GM19238 (cell line): ENCODE measurements around the gene LRRC4C.

Experiments
- DNase-seq: peaks from one replicate; pipeline ENCODE4 v3.0.0; 2011; ENCODE audit warnings: low spot score; ENCODE audit not compliant: insufficient read length

LRRC4C gene

DNA sequence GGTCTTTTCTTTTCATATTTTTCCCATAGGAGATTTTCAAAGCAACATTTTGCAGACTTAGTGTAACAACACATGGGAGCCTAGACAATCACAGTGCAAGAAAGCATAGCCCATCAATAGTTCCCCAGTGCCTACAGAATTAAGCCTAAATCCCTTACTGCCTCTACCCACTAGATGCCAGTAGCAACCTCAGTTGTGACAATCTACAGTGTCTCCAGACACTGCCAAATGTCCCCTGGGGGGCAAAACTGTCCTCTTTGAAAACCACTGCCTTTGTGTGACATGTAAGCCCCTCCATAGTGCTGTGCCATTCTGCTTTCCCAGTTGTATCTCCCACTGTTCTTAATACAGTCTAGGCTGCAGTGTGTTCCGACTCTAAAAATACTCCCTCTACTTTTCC is 1329.0 kb downstream of the LRRC4C start:
- DNase-seq = no peak

- no peak for DNase-seq
These were observed 1330.2 kb downstream of the LRRC4C start for GRCh38 chr11:40129266-40129665.

GRCh38 chr11:40125054-40125453 is 1334.4 kb downstream of the LRRC4C start:
- no peak for DNase-seq

GRCh38 chr11:40119661-40120060 is 1339.8 kb downstream of the LRRC4C start:
- no peak for DNase-seq

- DNase-seq = no peak
These were observed 1340.7 kb downstream of the LRRC4C start for GRCh38 chr11:40118780-40119179.

DNA sequence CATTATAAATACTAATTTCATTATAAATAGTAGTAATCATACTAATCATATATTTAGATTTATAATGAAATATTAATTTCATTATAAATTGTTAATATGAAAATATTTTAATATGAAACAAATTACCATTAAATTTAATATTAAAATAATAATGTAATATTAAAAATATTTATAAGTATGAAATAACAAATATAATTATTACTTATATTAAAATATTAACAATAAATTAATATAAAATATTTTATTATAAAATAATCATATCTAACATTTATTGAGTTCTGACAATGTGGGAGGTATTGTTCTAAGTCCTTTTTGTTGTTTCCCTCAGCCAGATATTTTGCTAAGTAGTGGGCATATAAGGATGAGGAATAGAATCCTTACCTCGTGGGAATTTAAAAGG is 1341.4 kb downstream of the LRRC4C start:
- DNase-seq = no peak

GRCh38 chr11:40104941-40105550 is 1354.4 kb downstream of the LRRC4C start:
- no peak for DNase-seq

GRCh38 chr11:40100781-40101180 is 1358.7 kb downstream of the LRRC4C start:
- no peak for DNase-seq

- DNase-seq = no peak
These were observed 1359.3 kb downstream of the LRRC4C start for GRCh38 chr11:40100162-40100553.

DNA sequence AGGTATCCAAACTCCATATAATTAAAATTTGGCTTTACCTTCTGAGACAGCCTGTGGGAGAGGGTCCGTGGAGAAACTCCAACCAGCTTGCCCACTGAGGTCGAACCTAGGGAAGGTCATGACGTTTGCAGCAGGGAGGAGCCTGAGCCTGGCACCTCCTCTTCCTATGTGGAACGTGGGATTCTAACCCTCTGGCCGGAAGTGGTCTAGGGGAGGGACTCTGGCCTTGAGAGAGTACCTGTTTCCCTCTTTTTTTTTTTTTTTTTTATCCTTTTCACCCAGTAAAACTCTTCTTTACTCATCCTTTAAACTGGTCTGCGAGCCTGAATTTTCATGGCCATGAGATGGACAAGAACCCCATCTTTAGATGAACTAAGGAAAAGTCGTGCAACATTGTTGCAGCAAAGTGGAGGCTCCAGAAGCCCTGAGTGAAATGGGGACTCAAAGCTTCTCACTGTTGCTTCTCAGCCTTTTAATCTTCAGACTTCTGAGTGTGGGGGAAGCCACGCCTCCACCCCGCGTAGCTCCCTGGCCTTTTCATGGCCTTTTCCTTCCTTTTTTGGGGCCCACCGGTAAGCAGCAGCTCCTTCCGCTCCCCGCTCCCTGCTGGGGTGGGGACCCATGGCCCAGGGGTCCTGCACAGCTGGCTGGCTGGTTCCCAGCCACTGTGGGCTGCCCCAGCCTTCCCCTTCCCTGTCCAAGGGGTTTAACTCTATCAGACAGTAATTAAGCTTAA is 1359.9 kb downstream of the LRRC4C start:
- DNase-seq = no peak

DNA sequence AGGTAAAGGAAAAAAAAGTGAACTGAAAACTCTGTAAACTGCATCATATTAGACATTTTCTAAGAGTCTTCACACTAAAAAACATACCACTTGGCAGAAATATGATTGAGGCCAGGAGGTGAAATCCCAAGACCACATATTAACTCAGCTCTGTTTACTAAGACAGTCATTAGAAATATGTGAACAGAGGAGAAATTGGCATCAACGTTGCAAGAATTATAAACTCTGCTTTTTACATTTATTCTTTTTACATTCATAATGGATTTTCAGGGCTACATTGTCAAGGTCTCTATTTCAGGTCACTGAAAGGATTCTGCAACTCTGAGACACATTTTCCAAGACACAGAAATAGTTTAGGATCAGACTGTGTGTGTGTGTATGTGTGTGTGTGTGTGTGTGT is 1364.0 kb downstream of the LRRC4C start:
- no peak for DNase-seq

- DNase-seq = no peak
These were observed 1364.5 kb downstream of the LRRC4C start for GRCh38 chr11:40094954-40095353.

DNA sequence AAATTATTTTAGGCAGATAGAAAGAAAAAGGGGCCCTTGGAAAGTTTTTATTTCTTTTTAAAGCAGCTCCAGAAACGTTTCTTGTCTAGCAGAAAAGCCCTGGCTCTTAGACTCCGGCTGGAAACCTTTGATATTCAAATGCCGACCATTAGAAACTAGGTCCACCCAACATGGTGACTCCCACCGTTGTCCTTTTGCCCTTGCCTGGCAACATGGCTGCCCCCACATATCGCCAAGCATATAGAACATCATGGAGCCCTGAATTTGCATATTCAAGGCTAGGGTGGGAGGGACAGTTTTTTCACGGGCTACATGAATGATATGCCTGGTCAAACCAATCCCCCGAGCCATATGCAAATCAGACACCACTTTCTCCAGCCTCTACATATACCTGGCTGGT is 1379.0 kb downstream of the LRRC4C start:
- no peak for DNase-seq
